ENCODE measurements around the gene STRA8. TPM values are rescaled to one million over a fixed set of nuclear protein-coding genes. Genes with fewer than 3 reads are reported as not detected.

STRA8 gene
- polyA plus RNA-seq, 1 donor from 2014 or later: not detected

- no peaks in the 10 kb centered on the region for H3K9me3 ChIP-seq (ENCODE audit: low read length)
- no peaks in the 10 kb centered on the region for H3K36me3 ChIP-seq (ENCODE audit: insufficient read depth, low read length)
- no peak overlapping the region for H3K4me3 ChIP-seq (ENCODE audit: low read length)
- no peaks in the 10 kb centered on the region for H3F3A ChIP-seq (ENCODE audit: insufficient read depth, low read length, poor library complexity, severe bottlenecking)
- H3K27me3 ChIP-seq (ENCODE audit: insufficient read depth, low read depth, low read length): no peaks in the 10 kb centered on the region
- no peaks in the 10 kb centered on the region for H3K9me2 ChIP-seq (ENCODE audit: insufficient read depth, low read length)
- H3K9ac ChIP-seq (ENCODE audit: low read length): no peak overlapping the region
- TF ChIP-seq POLR2AphosphoS5 (IDR thresholded peaks at IDR 0.05) (no peak), RAD21 (conservative IDR thresholded peaks at IDR 0.05) (no peak), TAF1 (IDR thresholded peaks at IDR 0.05; ENCODE audit: low read depth) (no peak), SMC3 (conservative IDR thresholded peaks at IDR 0.05; ENCODE audit: poor library complexity) (no peak), EZH2 (IDR thresholded peaks at IDR 0.05; ENCODE audit: borderline replicate concordance, insufficient read depth, low read length, poor library complexity, severe bottlenecking) (no peak), MXI1 (conservative IDR thresholded peaks at IDR 0.05; ENCODE audit: poor library complexity, severe bottlenecking) (no peak), EP300 (conservative IDR thresholded peaks at IDR 0.05; ENCODE audit: poor library complexity, severe bottlenecking) (no peak)
- TF ChIP-seq, protein P1, sequence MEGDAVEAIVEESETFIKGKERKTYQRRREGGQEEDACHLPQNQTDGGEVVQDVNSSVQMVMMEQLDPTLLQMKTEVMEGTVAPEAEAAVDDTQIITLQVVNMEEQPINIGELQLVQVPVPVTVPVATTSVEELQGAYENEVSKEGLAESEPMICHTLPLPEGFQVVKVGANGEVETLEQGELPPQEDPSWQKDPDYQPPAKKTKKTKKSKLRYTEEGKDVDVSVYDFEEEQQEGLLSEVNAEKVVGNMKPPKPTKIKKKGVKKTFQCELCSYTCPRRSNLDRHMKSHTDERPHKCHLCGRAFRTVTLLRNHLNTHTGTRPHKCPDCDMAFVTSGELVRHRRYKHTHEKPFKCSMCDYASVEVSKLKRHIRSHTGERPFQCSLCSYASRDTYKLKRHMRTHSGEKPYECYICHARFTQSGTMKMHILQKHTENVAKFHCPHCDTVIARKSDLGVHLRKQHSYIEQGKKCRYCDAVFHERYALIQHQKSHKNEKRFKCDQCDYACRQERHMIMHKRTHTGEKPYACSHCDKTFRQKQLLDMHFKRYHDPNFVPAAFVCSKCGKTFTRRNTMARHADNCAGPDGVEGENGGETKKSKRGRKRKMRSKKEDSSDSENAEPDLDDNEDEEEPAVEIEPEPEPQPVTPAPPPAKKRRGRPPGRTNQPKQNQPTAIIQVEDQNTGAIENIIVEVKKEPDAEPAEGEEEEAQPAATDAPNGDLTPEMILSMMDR (IDR thresholded peaks at IDR 0.05; ENCODE audit: poor library complexity, severe bottlenecking): no peak
- TF ChIP-seq, protein P2, sequence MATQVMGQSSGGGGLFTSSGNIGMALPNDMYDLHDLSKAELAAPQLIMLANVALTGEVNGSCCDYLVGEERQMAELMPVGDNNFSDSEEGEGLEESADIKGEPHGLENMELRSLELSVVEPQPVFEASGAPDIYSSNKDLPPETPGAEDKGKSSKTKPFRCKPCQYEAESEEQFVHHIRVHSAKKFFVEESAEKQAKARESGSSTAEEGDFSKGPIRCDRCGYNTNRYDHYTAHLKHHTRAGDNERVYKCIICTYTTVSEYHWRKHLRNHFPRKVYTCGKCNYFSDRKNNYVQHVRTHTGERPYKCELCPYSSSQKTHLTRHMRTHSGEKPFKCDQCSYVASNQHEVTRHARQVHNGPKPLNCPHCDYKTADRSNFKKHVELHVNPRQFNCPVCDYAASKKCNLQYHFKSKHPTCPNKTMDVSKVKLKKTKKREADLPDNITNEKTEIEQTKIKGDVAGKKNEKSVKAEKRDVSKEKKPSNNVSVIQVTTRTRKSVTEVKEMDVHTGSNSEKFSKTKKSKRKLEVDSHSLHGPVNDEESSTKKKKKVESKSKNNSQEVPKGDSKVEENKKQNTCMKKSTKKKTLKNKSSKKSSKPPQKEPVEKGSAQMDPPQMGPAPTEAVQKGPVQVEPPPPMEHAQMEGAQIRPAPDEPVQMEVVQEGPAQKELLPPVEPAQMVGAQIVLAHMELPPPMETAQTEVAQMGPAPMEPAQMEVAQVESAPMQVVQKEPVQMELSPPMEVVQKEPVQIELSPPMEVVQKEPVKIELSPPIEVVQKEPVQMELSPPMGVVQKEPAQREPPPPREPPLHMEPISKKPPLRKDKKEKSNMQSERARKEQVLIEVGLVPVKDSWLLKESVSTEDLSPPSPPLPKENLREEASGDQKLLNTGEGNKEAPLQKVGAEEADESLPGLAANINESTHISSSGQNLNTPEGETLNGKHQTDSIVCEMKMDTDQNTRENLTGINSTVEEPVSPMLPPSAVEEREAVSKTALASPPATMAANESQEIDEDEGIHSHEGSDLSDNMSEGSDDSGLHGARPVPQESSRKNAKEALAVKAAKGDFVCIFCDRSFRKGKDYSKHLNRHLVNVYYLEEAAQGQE (IDR thresholded peaks at IDR 0.05; ENCODE audit: borderline replicate concordance): no peak
- no peak overlapping the region for H3K27ac ChIP-seq (ENCODE audit: low read length)
- H2AFZ ChIP-seq (ENCODE audit: low read depth, low read length): no peak overlapping the region
- H3K4me2 ChIP-seq (ENCODE audit: low read length): no peak overlapping the region
- no peaks in the 10 kb centered on the region for H3K79me2 ChIP-seq (replicated peaks; ENCODE audit: insufficient read depth, low read length)
- no peaks in the 10 kb centered on the region for H4K20me1 ChIP-seq (ENCODE audit: insufficient read depth)
These were observed 29.8 kb downstream of the STRA8 start for GRCh38 chr7:135263321-135263970.

- H3K27ac ChIP-seq (ENCODE audit: low read length): no peak overlapping the region
- no peak overlapping the region for H2AFZ ChIP-seq (ENCODE audit: low read depth, low read length)
- no peaks in the 10 kb centered on the region for H3K9me3 ChIP-seq (ENCODE audit: low read length)
- no peaks in the 10 kb centered on the region for H3F3A ChIP-seq (ENCODE audit: insufficient read depth, low read length, poor library complexity, severe bottlenecking)
- no peaks in the 10 kb centered on the region for H4K20me1 ChIP-seq (ENCODE audit: insufficient read depth)
- H3K4me2 ChIP-seq (ENCODE audit: low read length): no peak overlapping the region
- no peaks in the 10 kb centered on the region for H3K27me3 ChIP-seq (ENCODE audit: insufficient read depth, low read depth, low read length)
- H3K9me2 ChIP-seq (ENCODE audit: insufficient read depth, low read length): no peaks in the 10 kb centered on the region
- TF ChIP-seq POLR2AphosphoS5 (IDR thresholded peaks at IDR 0.05): no peak
- no peak overlapping the region for H3K4me3 ChIP-seq (ENCODE audit: low read length)
- H3K9ac ChIP-seq (ENCODE audit: low read length): no peak overlapping the region
- H3K79me2 ChIP-seq (replicated peaks; ENCODE audit: insufficient read depth, low read length): no peaks in the 10 kb centered on the region
- no peaks in the 10 kb centered on the region for H3K36me3 ChIP-seq (ENCODE audit: insufficient read depth, low read length)
These were observed 32.0 kb downstream of the STRA8 start for GRCh38 chr7:135265637-135266036.

All from neural cell (in vitro differentiated cells).